ENCODE results near the gene DCAF17.
"Not testable (repeated sequence)": the region's sequence is repeated elsewhere in the genome, so short reads cannot be mapped to it uniquely, and the experiment has no call there.

DCAF17 gene

DNA sequence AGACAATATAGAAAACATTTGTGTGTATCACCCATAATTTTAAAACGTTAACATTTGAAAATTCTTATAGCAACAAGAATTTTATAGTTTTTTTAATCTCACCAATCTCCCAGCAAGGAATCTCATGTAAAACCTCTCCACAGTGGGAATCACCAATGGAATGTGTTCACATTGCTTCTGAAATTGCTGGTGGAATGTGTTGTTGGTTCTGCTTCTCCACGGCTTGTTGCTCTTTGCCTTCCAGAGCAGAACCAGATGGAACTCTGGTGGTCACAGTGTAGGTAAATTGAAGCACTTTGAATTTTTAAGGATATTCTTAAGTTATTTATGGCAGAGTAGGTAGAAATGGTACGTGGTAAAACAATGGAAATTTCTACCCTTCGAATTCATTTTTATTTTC lies 35.1 kb downstream of the DCAF17 start:
- no peak for DNase-seq

GRCh38 chr2:171470129-171470528 lies 36.1 kb downstream of the DCAF17 start:
- DNase-seq = no peak

- no peak for DNase-seq
Observed at GRCh38 chr2:171475979-171476378, 42.0 kb downstream of the DCAF17 start.

- no peak for DNase-seq
Observed at GRCh38 chr2:171478345-171478744, 44.3 kb downstream of the DCAF17 start.

- no peak for DNase-seq
Observed at GRCh38 chr2:171479154-171479814, 45.3 kb downstream of the DCAF17 start.

DNA sequence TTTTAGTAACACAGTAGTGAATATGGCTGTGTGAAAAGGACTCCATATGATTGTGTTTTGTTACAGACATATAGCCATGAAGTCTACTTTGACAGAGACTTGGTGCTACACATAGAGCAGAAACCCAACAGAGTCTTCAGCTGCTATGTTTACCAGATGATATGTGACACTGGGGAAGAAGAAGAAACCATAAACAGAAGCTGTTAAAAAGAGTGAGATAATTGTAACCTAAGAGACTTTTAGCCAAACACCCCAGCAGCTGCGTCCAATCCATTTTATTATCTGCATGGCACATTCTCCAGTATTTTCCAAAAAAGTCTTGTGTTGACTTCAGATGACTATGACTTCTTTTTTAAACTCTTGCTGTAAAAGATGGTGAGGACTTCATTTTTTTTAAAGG lies 46.9 kb downstream of the DCAF17 start:
- DNase-seq = no peak

DNA sequence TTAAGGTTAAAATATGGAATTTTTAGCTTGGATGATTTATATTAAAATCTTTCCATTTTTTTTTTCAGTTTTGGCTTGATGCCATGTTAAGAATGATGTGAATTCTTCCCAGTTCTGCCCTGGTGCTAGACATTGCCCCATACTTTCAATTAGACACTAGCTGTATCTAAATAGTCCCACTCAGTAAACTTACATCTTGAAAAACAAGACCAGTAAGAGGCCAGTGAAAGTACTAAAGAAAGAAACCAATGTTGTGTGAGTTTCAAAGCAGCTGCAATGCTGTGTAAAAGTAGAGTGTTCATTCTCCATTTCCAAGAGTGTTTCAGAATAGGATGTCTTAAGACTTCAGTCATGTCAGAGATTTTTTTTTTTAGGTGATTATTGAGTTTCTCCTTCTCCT lies 48.3 kb downstream of the DCAF17 start:
- DNase-seq = no peak

DNA sequence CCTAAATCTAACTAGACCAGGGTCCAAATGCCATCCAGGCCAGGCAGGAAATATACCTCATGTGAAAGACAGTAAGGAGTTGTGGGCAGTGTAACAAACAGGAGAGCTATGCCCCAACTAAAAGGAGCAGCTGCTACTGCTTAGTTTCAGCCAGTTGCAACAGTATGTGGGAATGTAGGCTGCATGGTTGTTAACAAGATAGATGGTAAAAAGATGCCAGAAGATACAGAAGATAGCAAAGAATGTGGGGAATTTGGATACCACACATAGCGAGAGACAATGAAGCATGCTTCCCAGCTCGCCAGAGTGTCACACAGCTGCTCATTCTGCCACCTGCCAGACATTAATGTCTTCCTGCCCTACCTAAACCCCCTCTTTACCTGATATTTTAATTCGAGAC lies 48.9 kb downstream of the DCAF17 start:
- DNase-seq = no peak

GRCh38 chr2:171483793-171484192 lies 49.8 kb downstream of the DCAF17 start:
- DNase-seq = no peak

- no peak for DNase-seq
Observed at GRCh38 chr2:171485116-171485515, 51.1 kb downstream of the DCAF17 start.

DNA sequence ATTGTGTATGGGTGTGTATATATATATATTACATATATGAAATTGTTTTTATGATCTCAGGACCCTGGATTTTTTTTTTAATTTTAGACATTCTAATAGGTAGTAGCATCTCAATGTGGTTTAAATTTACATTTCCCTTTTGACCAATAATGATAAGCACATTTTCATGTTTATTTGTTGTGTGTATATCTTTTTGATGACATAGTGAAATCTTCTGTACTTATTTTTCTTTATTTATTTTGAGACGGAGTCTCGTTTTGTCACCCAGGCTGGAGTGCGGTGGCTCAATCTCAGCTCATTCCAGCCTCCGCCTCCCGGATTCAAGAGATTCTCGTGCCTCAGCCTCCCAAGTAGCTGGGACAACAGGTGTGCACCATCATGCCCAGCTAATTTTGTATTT lies 53.2 kb downstream of the DCAF17 start:
- no peak for DNase-seq

- no peak for DNase-seq
Observed at GRCh38 chr2:171487803-171488259, 53.8 kb downstream of the DCAF17 start.

- DNase-seq = no peak
Observed at GRCh38 chr2:171490577-171490976, 56.6 kb downstream of the DCAF17 start.

- DNase-seq = no peak
Observed at GRCh38 chr2:171491292-171491691, 57.3 kb downstream of the DCAF17 start.

- DNase-seq = no peak
Observed at GRCh38 chr2:171492664-171493063, 58.6 kb downstream of the DCAF17 start.

DNA sequence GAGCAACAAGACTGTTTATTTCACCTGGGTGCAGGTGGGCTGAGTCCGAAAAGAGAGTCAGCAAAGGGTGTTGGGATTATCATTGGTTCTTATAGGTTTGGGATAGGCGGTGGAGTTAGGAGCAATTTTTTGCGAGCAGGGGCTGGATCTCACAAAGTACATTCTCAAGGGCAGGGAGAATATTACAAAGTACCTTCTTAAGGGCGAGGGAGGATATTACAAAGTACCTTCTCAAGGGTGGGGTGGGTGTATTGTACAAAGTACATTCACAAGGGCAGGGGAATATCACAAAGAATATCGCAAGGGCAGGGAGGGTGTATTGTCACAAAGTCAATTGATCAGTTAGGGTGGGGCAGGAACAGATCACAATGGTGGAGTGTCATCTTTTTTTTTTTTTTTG lies 63.6 kb downstream of the DCAF17 start:
- DNase-seq = not testable (repeated sequence)

DNA sequence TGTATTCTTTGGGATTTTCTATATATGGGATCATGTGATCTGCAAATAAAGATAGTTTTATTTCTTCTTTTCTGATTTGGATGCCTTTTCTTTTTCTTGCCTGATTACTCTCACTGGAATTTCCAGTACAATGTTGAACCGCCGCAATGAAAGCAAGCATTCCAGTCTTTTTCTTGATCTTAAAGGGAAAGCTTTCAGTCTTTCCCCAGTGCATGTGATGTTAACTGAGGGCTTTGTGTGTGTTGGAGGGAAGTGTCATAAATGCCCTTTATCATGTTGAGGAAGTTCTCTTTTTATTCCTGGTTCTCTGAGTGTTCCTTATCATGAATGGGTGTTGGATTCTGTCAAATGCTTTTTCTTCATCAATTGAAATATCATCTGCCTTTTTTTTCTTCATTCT lies 71.3 kb downstream of the DCAF17 start:
- DNase-seq = no peak

DNA sequence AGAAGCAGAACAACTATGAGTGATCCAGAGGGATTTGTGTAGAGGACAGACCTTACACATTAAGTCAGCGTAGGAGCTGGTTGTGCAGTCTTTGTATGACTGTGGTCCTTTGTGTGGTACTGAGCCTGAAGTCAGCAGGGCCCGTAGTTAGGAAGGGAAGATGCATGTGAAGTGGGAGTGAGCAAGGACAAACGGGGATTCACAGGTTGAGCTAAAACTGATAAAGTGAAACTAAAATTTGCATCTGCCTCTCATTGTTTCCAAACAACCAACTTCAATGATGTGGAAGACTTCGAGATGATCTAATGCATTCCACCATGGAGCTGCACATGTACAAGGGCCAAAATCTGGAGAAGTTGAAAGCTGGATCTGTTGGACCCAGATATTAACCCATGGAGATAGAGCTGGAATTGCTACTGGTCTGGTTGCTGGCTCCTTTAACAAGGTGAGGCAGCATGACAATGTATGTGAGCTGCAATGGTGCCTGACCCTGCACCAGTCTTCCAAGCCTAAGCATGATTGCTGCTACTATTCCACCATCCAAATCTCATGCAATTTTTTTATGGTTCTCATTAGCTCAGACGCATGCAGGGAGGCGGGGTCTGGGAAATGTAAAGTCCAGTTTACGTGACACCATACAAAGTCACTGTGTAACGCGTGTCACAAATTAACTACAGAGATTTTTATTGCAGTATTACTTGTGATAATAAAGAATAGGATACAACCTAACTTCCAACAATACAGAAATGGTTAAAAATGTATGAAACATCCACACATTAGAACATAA lies 76.1 kb downstream of the DCAF17 start:
- DNase-seq = peak; percentile 5

- DNase-seq = no peak
Observed at GRCh38 chr2:171512014-171512413, 78.0 kb downstream of the DCAF17 start.

DNA sequence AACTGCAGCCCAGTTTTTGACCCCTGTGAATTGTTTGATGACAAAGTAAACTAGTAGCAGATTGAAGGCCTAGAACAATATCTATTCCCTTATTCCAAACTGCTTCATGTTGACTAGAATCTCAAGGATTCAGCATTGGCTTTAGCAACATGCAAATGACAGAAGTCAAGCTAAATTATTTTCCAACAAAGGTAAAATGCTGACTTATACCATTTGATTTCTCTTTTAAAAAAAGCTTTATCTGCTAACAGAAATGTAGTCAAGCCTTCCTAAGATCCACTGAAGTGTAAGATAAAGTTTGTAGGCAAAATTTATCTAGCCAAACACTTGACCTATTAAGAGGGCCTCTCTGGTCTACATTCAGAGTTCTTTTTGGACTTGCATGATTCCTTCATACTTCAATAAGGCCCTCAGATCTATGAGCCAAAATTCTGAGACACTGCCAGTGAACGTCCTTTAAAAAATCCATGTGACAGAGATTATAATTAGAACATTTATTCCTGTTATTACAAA lies 78.7 kb downstream of the DCAF17 start:
- DNase-seq = no peak

DNA sequence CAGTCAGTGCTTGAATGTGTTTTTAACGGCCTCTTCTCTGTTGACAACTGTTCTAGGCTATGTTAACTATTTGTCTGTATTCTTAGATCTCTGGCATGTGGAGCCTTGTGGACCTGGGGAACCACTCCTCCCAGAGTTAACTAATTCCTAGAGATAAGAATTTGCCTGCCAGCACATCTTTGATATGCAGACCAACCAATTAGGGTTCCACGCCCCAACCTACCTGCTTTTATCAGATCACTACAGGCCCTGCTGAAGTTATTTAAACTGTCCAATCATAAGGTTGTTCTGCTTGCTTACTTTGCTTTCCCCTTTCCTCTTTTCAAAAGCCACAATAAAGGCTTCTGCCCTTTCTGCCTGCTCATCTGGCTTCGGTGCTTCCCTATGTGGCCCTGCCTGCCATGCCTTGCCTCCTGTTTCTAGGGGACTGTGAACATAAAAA lies 79.7 kb downstream of the DCAF17 start:
- no peak for DNase-seq

DNA sequence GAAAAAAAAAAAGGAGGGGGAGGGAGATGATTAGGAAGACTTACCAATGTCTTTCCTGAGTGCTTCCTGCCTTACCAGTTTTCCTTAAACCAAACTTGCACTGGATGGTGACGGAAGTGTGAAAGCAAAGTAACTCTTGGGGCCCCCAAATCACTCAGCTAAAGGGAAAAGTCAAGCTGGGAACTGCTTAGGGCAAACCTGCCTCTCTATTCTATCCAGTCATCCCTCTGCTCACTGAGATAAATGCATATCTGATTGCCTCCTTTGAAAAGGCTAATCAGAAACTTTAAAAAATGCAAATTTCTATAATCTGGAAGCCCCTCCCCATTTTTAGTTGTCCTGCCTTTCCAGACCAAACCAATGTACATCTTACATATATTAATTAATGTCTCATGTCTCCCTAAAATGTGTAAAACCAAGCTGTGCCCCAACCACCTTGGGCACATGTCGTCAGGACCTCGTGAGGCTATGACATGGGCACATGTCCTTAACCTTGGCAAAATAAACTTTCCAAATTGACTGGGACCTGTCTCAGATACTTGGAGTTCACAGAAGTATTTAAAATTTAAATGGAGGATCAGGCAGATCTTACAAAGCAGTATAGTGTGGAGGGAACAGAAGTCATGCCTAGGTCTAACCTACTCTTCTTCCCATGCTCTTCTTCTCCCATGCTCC lies 81.0 kb downstream of the DCAF17 start:
- no peak for DNase-seq

DNA sequence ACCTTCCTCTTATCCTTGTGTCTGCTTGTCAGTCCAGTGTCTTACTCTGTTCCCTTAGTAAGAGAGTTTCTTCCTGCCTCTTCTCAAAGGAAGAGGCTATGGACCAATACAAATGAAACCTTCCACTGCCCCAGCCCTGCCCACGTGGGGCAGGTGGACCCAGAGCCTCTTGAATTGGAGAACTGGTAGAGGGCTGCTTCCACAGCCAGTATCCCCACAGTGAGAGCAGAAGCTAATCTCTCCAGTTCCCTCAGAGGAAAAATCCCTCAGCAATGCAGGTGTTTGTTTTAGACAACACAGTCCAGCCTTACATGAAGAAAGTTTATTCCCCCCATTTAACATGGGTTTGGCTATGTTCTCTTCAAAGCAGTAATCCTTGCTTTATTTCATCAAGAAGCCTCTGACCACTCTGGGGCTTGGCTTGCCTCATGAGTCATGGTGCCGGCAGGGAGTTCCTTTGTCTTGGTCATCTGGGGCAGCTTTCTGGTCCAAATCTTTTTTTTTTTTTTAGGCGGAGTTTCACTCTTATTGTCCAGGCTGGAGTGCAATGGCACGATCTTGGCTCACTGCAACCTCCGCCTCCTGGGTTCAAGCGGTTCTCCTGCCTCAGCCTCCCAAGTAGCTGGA lies 81.8 kb downstream of the DCAF17 start:
- DNase-seq = no peak
